ENCODE results near the gene TGFBI. TPM values are rescaled to one million over a fixed set of nuclear protein-coding genes. Genes with fewer than 3 reads are reported as not detected.

TGFBI gene
- total RNA-seq, 4 donors from 2014 or later, result 7.3 to 63.5 (median 33.3) TPM

- H3K27ac ChIP-seq, result peak overlapping the region in 2 of 4 donors; percentile 48 to 60
- peak overlapping the region in 3 of 4 donors; percentile 44 to 63 (median 56) for H3K4me3 ChIP-seq
- intact Hi-C loops (cut with DNase I), result no loop called here
- TF ChIP-seq CTCF (IDR thresholded peaks at IDR 0.05), result no peak
- no peak for TF ChIP-seq POLR2A (IDR thresholded peaks at IDR 0.05)
- H3K9me3 ChIP-seq, result no peaks in the 10 kb centered on the region
- peaks cover 0 to 60% (median 0%) of the 10 kb centered on the region in 4 donors for H3K27me3 ChIP-seq
- 63 to 86% methylated on average over 1 to 2 of the region's 2 CpGs for WGBS, 2 donors
- no peak for DNase-seq
- H3K4me1 ChIP-seq, result peaks cover 40 to 100% (median 50%) of the 10 kb centered on the region in 3 donors
- no peaks in the 10 kb centered on the region for H3K36me3 ChIP-seq
Measured at GRCh38 chr5:136030252-136030651, 1.5 kb downstream of the TGFBI start.

- peak overlapping the region in 1 of 4 donors; percentile 60 for H3K27ac ChIP-seq
- H3K4me1 ChIP-seq, result peaks cover 40 to 100% (median 54%) of the 10 kb centered on the region in 3 donors
- H3K36me3 ChIP-seq, result no peaks in the 10 kb centered on the region
- intact Hi-C loops (cut with DNase I), result no loop called here
- DNase-seq, result no peak
- H3K4me3 ChIP-seq, result peak overlapping the region in 2 of 4 donors; percentile 5 to 7
- TF ChIP-seq CTCF (IDR thresholded peaks at IDR 0.05), result no peak
- no peak for TF ChIP-seq POLR2A (IDR thresholded peaks at IDR 0.05)
- 86 to 90% methylated on average over 7 to 8 of the region's 8 CpGs for WGBS, 2 donors
- peaks cover 0 to 60% (median 0%) of the 10 kb centered on the region in 4 donors for H3K27me3 ChIP-seq
- no peaks in the 10 kb centered on the region for H3K9me3 ChIP-seq
Measured at GRCh38 chr5:136030956-136031611, 2.3 kb downstream of the TGFBI start.

GRCh38 chr5:136031711-136032110 lies 2.9 kb downstream of the TGFBI start:
- DNase-seq, result no peak
- intact Hi-C loops (cut with DNase I), result no loop called here
- TF ChIP-seq POLR2A (IDR thresholded peaks at IDR 0.05), result no peak
- TF ChIP-seq CTCF (IDR thresholded peaks at IDR 0.05), result no peak
- 56 to 66% methylated on average over 6 of the region's 6 CpGs for WGBS, 2 donors
- Histone ChIP-seq H3K4me3 (no peak overlapping the region), H3K27ac (peak overlapping the region in 1 of 4 donors; percentile 60), H3K9me3 (no peaks in the 10 kb centered on the region), H3K4me1 (peaks cover 40 to 100% (median 54%) of the 10 kb centered on the region in 3 donors), H3K36me3 (no peaks in the 10 kb centered on the region), H3K27me3 (peaks cover 0 to 60% (median 0%) of the 10 kb centered on the region in 4 donors)

GRCh38 chr5:136032564-136032963 lies 3.8 kb downstream of the TGFBI start:
- intact Hi-C loops (cut with DNase I), result no loop called here
- H3K9me3 ChIP-seq, result no peaks in the 10 kb centered on the region
- WGBS, 2 donors, result 44 to 60% methylated on average over 2 of the region's 2 CpGs
- no peak overlapping the region for H3K27ac ChIP-seq
- no peak for TF ChIP-seq POLR2A (IDR thresholded peaks at IDR 0.05)
- TF ChIP-seq CTCF (IDR thresholded peaks at IDR 0.05), result no peak
- H3K4me3 ChIP-seq, result no peak overlapping the region
- H3K27me3 ChIP-seq, result peaks cover 0 to 60% (median 0%) of the 10 kb centered on the region in 4 donors
- DNase-seq, result no peak
- peaks cover 40 to 100% (median 57%) of the 10 kb centered on the region in 3 donors for H3K4me1 ChIP-seq
- H3K36me3 ChIP-seq, result no peaks in the 10 kb centered on the region

GRCh38 chr5:136033234-136033633 lies 4.4 kb downstream of the TGFBI start:
- Histone ChIP-seq H3K9me3 (no peaks in the 10 kb centered on the region), H3K27ac (peak overlapping the region in 1 of 4 donors; percentile 44), H3K36me3 (no peaks in the 10 kb centered on the region), H3K27me3 (peaks cover 0 to 57% (median 0%) of the 10 kb centered on the region in 4 donors), H3K4me3 (no peak overlapping the region), H3K4me1 (peaks cover 34 to 98% (median 53%) of the 10 kb centered on the region in 3 donors)
- DNase-seq, result no peak
- TF ChIP-seq CTCF (IDR thresholded peaks at IDR 0.05) (no peak), POLR2A (IDR thresholded peaks at IDR 0.05) (no peak)
- intact Hi-C loops (cut with DNase I), result no loop called here
- 13 to 40% methylated on average over 1 of the region's 1 CpG for WGBS, 2 donors

All from esophagus squamous epithelium (tissue), 5 donors.